GM12864 (cell line): ENCODE data around the gene ACSL3.

Experiments used
- DNase-seq: peaks from one replicate; pipeline ENCODE4 v3.0.0-alpha.2; 2011; ENCODE audit warnings: low read depth
- H3K4me3 ChIP-seq: 2 replicates; pipeline ENCODE4 v1.5.1; 2011; ENCODE audit warnings: mild to moderate bottlenecking, low read depth, low read length, control low read depth
- CTCF ChIP-seq: IDR thresholded peaks from 2 replicates; pipeline ENCODE4 v1.5.1; 2011; ENCODE audit warnings: low read depth, mild to moderate bottlenecking, moderate library complexity, low read length, control low read depth, inconsistent platforms; ENCODE audit errors: missing control alignments

Gene ACSL3

GRCh38 chr2:222872551-222872950 is 11.7 kb downstream of the ACSL3 start:
- no peak overlapping the region for H3K4me3 ChIP-seq
- DNase-seq = no peak
- TF ChIP-seq CTCF = no peak

- no peak for DNase-seq
- no peak for TF ChIP-seq CTCF
- H3K4me3 ChIP-seq = no peak overlapping the region
These were observed 14.6 kb downstream of the ACSL3 start for GRCh38 chr2:222875482-222875881.

- TF ChIP-seq CTCF = no peak
- no peak overlapping the region for H3K4me3 ChIP-seq
These were observed 16.1 kb downstream of the ACSL3 start for GRCh38 chr2:222876947-222877346.

GRCh38 chr2:222877556-222878300 is 16.9 kb downstream of the ACSL3 start:
- no peak for TF ChIP-seq CTCF
- DNase-seq = no peak

More at GRCh38 chr2:222876947-222877346, 16.1 kb downstream of the ACSL3 start:
- DNase-seq = no peak

GRCh38 chr2:222878301-222878876 is 17.6 kb downstream of the ACSL3 start:
- H3K4me3 ChIP-seq = no peak overlapping the region
- TF ChIP-seq CTCF = no peak
- DNase-seq = no peak

More at GRCh38 chr2:222877556-222878300, 16.9 kb downstream of the ACSL3 start:
- H3K4me3 ChIP-seq = no peak overlapping the region

- no peak overlapping the region for H3K4me3 ChIP-seq
- DNase-seq = no peak
- no peak for TF ChIP-seq CTCF
These were observed 18.2 kb downstream of the ACSL3 start for GRCh38 chr2:222878877-222879603.
